Stimulated activated CD4-positive, alpha-beta T cell treated with anti-CD3 and anti-CD28 coated beads, Interleukin-2, amount 100 ng/mL, for 24 hours (primary cell): Measurements from ENCODE around the gene PPP1R12B.
"Not testable (repeated sequence)": the region's sequence is repeated elsewhere in the genome, so short reads cannot be mapped to it uniquely, and the experiment has no call there.

Experiments used
- DNase-seq, 2 donors: peaks; one replicate each; pipeline ENCODE4 v3.0.0-alpha.2; 2020

Gene PPP1R12B

GRCh38 chr1:202456372-202457169, 108.1 kb downstream of the PPP1R12B start:
- DNase-seq = not testable (repeated sequence)

- not testable (repeated sequence) for DNase-seq
Observed at GRCh38 chr1:202458651-202459050, 110.2 kb downstream of the PPP1R12B start.

- not testable (repeated sequence) for DNase-seq
Observed at GRCh38 chr1:202459470-202460142, 111.1 kb downstream of the PPP1R12B start.

GRCh38 chr1:202460143-202460495, 111.6 kb downstream of the PPP1R12B start:
- DNase-seq = not testable (repeated sequence)

GRCh38 chr1:202462342-202463076, 114.0 kb downstream of the PPP1R12B start:
- no peak for DNase-seq

GRCh38 chr1:202464153-202464742, 115.7 kb downstream of the PPP1R12B start:
- not testable (repeated sequence) for DNase-seq

GRCh38 chr1:202465644-202466270, 117.3 kb downstream of the PPP1R12B start:
- not testable (repeated sequence) for DNase-seq

GRCh38 chr1:202466339-202466738, 117.8 kb downstream of the PPP1R12B start:
- DNase-seq = not testable (repeated sequence)

GRCh38 chr1:202467381-202467780, 118.9 kb downstream of the PPP1R12B start:
- DNase-seq = not testable (repeated sequence)

- DNase-seq = not testable (repeated sequence)
Observed at GRCh38 chr1:202468695-202469094, 120.2 kb downstream of the PPP1R12B start.

GRCh38 chr1:202469123-202469522, 120.6 kb downstream of the PPP1R12B start:
- not testable (repeated sequence) for DNase-seq

GRCh38 chr1:202471246-202471645, 122.7 kb downstream of the PPP1R12B start:
- DNase-seq = no peak

- DNase-seq = not testable (repeated sequence)
Observed at GRCh38 chr1:202472347-202473124, 124.0 kb downstream of the PPP1R12B start.

- not testable (repeated sequence) for DNase-seq
Observed at GRCh38 chr1:202473266-202474045, 125.0 kb downstream of the PPP1R12B start.

GRCh38 chr1:202479661-202480060, 131.2 kb downstream of the PPP1R12B start:
- not testable (repeated sequence) for DNase-seq

- not testable (repeated sequence) for DNase-seq
Observed at GRCh38 chr1:202480640-202481039, 132.1 kb downstream of the PPP1R12B start.

- not testable (repeated sequence) for DNase-seq
Observed at GRCh38 chr1:202483362-202483761, 134.9 kb downstream of the PPP1R12B start.

GRCh38 chr1:202484032-202484431, 135.5 kb downstream of the PPP1R12B start:
- not testable (repeated sequence) for DNase-seq

- DNase-seq = not testable (repeated sequence)
Observed at GRCh38 chr1:202484820-202485219, 136.3 kb downstream of the PPP1R12B start.

GRCh38 chr1:202488178-202488649, 139.7 kb downstream of the PPP1R12B start:
- not testable (repeated sequence) for DNase-seq

- DNase-seq = not testable (repeated sequence)
Observed at GRCh38 chr1:202489101-202489500, 140.6 kb downstream of the PPP1R12B start.
